Inflammatory macrophage treated with lipopolysaccharide for 1 hour (primary cell): Measurements from ENCODE around the gene SEMA3E.
A peak's percentile ranks its signal among the peaks of the same experiment; 100 is the strongest.
"Not testable (repeated sequence)": the region's sequence is repeated elsewhere in the genome, so short reads cannot be mapped to it uniquely, and the experiment has no call there.

Source experiments
- DNase-seq, 2 donors: peaks; one replicate each; pipeline ENCODE4 v3.0.0-alpha.2; 2020 to 2022

SEMA3E gene

DNA sequence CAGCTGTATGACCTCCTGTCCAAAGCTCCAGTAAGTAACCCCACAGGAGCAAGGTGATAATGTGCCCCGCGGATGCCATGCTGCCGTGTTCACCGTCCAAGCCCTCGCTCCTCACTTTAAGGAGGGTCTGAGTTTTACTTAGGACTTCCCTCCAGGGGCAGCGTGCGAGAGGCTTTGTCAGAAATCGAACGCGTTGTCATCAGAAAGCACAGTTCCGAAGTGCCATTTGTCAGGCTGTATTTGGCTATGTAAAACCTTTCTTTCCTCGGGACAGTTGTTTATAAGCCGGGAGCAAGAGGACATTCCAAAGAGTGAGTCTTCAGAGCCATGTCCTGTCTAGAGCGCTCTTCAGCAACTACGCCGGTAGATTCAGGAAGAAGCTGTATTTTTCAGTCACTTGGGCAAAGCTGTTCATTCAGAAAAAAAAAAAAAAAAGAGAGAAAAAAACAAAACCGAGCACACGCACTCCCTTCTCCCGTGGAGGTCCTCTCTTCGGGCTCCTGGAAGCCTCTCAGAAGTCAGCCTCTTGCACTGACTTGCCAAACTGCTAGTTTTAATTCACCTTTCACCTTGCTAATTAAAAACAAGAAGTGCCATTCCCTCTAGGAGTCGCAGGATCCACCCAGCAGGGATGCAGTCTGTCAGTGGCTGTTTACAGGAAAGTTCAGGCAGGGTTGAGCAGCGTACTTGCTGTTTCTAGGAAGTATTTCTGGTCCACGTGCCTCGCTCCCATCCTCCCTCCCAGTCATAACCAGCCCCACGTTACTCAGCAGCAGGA lies at the start of gene SEMA3E:
Gene SEMA3E (minus strand): TSS at position 676 of the 778 bp plus-strand sequence.
- no peak for DNase-seq

- no peak for DNase-seq
Measured at GRCh38 chr7:83697804-83698530, 49.0 kb upstream of the SEMA3E start.

- DNase-seq, result no peak
Measured at GRCh38 chr7:83696101-83696500, 47.2 kb upstream of the SEMA3E start.

- DNase-seq, result no peak
Measured at GRCh38 chr7:83695128-83695960, 46.4 kb upstream of the SEMA3E start.

DNA sequence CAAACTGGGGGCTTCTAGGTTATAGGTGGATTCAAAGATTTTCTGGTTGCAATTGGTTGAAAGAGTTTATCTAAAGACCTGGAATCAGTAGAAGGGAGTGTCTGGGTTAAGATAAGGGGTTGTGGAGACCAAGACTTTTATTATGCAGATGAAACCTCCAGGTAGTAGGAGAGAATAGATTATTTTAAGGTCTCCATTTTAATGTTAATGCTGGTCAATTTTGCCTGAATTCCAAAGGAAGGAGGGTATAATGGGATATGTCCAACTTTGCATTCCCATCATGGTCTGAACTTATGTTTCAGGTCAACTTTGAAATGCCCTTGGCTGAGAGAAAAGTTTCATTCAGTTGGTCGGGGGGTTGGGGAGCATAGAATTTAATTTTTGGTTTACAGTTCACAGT lies 44.3 kb upstream of the SEMA3E start:
- no peak for DNase-seq

DNA sequence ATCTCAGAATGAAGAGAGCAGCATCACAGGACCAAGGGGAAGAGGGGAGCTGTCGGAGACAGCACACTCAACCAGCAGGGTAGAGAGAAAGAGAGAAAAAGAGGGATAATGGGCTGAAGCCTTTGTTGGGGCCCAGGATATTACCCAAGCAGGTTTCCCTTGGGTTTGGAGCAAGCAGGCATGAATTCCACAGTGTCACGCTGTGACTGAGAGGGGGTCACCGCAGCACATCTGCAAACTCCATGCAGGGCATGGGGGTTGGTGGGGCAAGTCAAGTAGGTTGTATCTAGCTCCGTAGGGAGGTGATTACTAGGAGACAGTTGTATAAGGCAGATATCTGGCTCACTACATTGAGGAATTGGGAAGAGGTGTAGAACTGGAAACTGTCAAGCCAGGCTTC lies 42.2 kb upstream of the SEMA3E start:
- no peak for DNase-seq

- no peak for DNase-seq
Measured at GRCh38 chr7:83689855-83690254, 40.9 kb upstream of the SEMA3E start.

GRCh38 chr7:83686416-83686815 lies 37.5 kb upstream of the SEMA3E start:
- DNase-seq, result no peak

GRCh38 chr7:83684928-83685327 lies 36.0 kb upstream of the SEMA3E start:
- DNase-seq, result no peak

- no peak for DNase-seq
Measured at GRCh38 chr7:83681200-83681778, 32.4 kb upstream of the SEMA3E start.

- no peak for DNase-seq
Measured at GRCh38 chr7:83677180-83677866, 28.4 kb upstream of the SEMA3E start.

DNA sequence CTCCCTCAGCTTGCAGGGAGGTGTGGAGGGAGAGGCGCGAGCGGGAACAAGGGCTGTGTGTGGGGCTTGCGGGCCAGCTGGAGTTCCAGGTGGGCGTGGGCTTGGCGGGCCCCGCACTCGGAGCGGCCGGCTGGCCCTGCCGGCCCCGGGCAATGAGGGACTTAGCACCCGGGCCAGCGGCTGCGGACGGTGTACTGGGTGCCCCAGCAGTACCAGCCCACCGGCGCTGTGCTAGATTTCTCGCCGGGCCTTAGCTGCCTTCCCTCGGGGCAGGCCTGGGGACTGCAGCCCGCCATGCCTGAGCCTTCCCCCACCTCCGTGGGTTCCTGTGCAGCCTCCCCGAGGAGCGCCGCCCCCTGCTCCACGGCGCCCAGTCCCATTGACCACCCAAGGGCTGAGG lies 24.4 kb upstream of the SEMA3E start:
- DNase-seq, result not testable (repeated sequence)

GRCh38 chr7:83672157-83672556 lies 23.2 kb upstream of the SEMA3E start:
- DNase-seq, result no peak

DNA sequence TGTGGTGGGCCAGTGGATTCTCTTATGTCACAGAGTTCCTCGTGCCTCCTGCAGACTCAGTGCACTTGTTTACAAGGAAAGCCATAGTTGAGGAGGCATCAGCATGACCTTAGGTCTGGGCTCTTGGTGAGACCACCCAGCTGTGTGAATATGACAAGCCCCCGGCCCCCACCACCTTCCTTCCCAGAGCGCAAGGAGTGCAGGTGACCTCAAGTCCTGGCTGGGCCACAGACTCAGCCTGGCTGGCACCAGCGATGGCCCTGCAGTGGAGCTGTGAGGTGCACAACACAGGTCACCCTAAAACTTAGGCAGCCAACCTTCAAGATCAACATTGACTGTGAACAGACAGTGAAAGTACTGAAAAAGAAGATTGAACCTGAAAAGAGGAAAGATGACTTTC lies 14.2 kb upstream of the SEMA3E start:
- no peak for DNase-seq

GRCh38 chr7:83658126-83658525 lies 9.2 kb upstream of the SEMA3E start:
- DNase-seq, result no peak

DNA sequence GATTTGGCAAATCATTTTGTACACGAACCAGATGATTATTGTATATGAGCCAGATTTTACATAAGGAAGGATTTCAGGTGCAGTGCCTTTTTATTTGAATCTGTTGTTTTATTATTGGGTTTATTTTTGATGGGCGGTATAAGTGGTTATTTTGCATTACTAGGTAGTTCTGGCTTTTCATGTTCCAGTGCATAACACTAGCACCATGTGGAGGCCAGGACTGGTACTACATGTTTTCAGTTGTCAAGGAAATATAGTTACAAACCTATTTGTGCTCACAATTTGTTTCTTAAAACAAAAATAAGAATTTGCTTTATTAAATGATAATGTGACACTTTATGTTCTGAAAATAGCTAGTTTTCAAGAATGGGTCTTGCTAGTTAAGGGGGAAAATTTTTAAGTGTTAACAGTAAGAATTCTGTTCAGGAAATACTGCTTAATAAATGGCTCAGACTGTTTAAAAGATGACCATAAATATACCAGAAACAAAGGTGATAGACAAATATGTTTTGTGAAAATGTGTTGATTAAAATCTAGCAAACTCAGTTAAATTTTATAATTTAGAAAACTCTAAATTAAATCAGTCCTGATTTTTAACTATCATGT lies 7.1 kb upstream of the SEMA3E start:
- DNase-seq, result peak in 1 of 2 donors; percentile 20

DNA sequence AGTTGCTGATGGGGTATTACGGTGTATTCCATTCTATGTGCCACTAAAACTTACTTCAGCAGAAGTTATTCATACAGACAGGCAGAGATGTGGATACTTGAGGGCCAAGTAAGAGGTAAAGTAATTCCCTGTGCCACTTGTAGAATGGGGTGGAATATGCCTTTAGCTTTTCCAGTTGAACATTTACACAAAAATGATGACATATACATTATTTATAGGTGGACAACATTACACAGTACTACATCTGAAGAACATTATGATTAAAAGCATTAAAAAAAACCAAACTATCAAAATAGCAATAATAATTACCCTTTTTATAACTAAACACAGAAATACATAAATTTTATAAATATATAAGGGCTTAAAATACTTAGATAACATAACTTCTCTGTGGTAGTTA lies 3.5 kb upstream of the SEMA3E start:
- DNase-seq, result no peak

DNA sequence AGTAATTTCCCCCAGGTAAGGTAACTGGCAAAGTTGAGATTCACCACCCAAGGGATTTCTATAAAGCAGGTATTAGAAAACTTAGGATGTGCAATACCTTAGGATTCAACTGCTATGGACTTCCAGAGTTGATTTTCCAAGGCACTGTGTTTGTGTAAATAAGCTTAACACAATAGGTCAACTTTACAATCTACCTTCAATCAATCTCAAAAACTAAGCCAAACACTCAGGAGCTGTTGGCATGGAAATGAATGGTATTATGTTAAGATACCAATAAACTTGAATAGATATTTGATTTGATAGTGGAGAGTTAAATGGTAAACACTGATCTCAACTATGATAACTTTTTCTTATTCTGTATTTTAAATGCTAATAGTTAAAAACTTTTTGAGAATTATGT lies 762 bp upstream of the SEMA3E start:
- no peak for DNase-seq

- DNase-seq, result no peak
Measured at GRCh38 chr7:83646027-83646426, 2.9 kb downstream of the SEMA3E start.

- DNase-seq, result no peak
Measured at GRCh38 chr7:83643739-83644138, 5.2 kb downstream of the SEMA3E start.

GRCh38 chr7:83643012-83643411 lies 5.9 kb downstream of the SEMA3E start:
- no peak for DNase-seq
